H9 (cell line): ENCODE results near the gene OSBPL9. TPM values are rescaled to one million over a fixed set of nuclear protein-coding genes. Genes with fewer than 3 reads are reported as not detected.

Source experiments
- DNase-seq: peaks from one replicate; pipeline ENCODE4 v3.0.0-alpha.2; 2017
- H2AFZ ChIP-seq: one replicate; pipeline ENCODE4 v1.6.1; 2013; ENCODE audit warnings: mild to moderate bottlenecking, low read length, control low read depth, moderate library complexity
- H2AK5ac ChIP-seq: 2 replicates; pipeline ENCODE4 v1.6.1; 2013; ENCODE audit warnings: low read length, control low read depth, mixed read lengths; ENCODE audit not compliant: insufficient read length
- H2BK120ac ChIP-seq: one replicate; pipeline ENCODE4 v1.6.1; 2013; ENCODE audit warnings: low read depth, mild to moderate bottlenecking, low read length, control low read depth, inconsistent platforms; ENCODE audit not compliant: poor library complexity, severe bottlenecking
- H2BK12ac ChIP-seq: 2 replicates; pipeline ENCODE4 v1.6.1; 2013; ENCODE audit warnings: low read length, control low read depth, mixed read lengths, low read depth; ENCODE audit not compliant: insufficient read length
- H2BK15ac ChIP-seq: 2 replicates; pipeline ENCODE4 v1.6.1; 2013; ENCODE audit warnings: low read depth, low read length, control low read depth
- H2BK20ac ChIP-seq: one replicate; pipeline ENCODE4 v1.6.1; 2013; ENCODE audit warnings: low read depth, mild to moderate bottlenecking, low read length, control low read depth, inconsistent platforms; ENCODE audit not compliant: poor library complexity, severe bottlenecking
- H2BK5ac ChIP-seq: 2 replicates; pipeline ENCODE4 v1.6.1; 2013; ENCODE audit warnings: low read length, control low read depth, mixed read lengths; ENCODE audit not compliant: insufficient read length
- H3K14ac ChIP-seq: 2 replicates; pipeline ENCODE4 v1.6.1; 2013; ENCODE audit warnings: low read length, control low read depth; ENCODE audit not compliant: insufficient read depth
- H3K18ac ChIP-seq: 2 replicates; pipeline ENCODE4 v1.6.1; 2013; ENCODE audit warnings: low read depth, mild to moderate bottlenecking, mixed read lengths, low read length, control low read depth; ENCODE audit not compliant: insufficient read length
- H3K23ac ChIP-seq: 2 replicates; pipeline ENCODE4 v1.6.1; 2013; ENCODE audit warnings: low read length, control low read depth, mixed read lengths, low read depth; ENCODE audit not compliant: insufficient read length
- H3K23me2 ChIP-seq: 2 replicates; pipeline ENCODE4 v1.6.1; 2013; ENCODE audit warnings: low read depth, mild to moderate bottlenecking, mixed read lengths, low read length, control low read depth; ENCODE audit not compliant: insufficient read length, poor library complexity, severe bottlenecking
- H3K27ac ChIP-seq: 2 replicates; pipeline ENCODE4 v1.5.1; 2013; ENCODE audit warnings: low read length, control low read depth, mixed read lengths, low read depth; ENCODE audit not compliant: insufficient read length
- H3K27me3 ChIP-seq: 2 replicates; pipeline ENCODE4 v1.6.1; 2013; ENCODE audit warnings: low read length, control low read depth, inconsistent platforms; ENCODE audit not compliant: insufficient read depth
- H3K4ac ChIP-seq: 2 replicates; pipeline ENCODE4 v1.6.1; 2013; ENCODE audit warnings: low read depth, mild to moderate bottlenecking, control low read depth, inconsistent platforms, low read length, moderate library complexity
- H3K4me1 ChIP-seq: 2 replicates; pipeline ENCODE4 v1.6.1; 2013; ENCODE audit warnings: low read length, control low read depth, inconsistent platforms; ENCODE audit not compliant: insufficient read depth
- H3K4me2 ChIP-seq: 2 replicates; pipeline ENCODE4 v1.6.1; 2013; ENCODE audit warnings: low read length, control low read depth, mixed read lengths; ENCODE audit not compliant: insufficient read length, insufficient read depth
- H3K56ac ChIP-seq: 2 replicates; pipeline ENCODE4 v1.6.1; 2013; ENCODE audit warnings: low read depth, mild to moderate bottlenecking, mixed read lengths, low read length, control low read depth; ENCODE audit not compliant: insufficient read length
- H3K79me1 ChIP-seq: 2 replicates; pipeline ENCODE4 v1.6.1; 2013; ENCODE audit warnings: low read depth, mild to moderate bottlenecking, moderate library complexity, low read length, control low read depth, inconsistent platforms; ENCODE audit not compliant: insufficient read depth, poor library complexity, severe bottlenecking
- H3K79me2 ChIP-seq: 2 replicates; pipeline ENCODE4 v1.6.1; 2013; ENCODE audit warnings: low read length, control low read depth, inconsistent platforms; ENCODE audit not compliant: insufficient read depth
- H3K9ac ChIP-seq: 2 replicates; pipeline ENCODE4 v1.6.1; 2013; ENCODE audit warnings: low read length, control low read depth, mixed read lengths; ENCODE audit not compliant: insufficient read length; ENCODE audit errors: extremely low read depth
- H3K9me3 ChIP-seq: one replicate; pipeline ENCODE4 v1.6.1; 2013; ENCODE audit warnings: low read depth, low read length, inconsistent platforms; ENCODE audit not compliant: control insufficient read depth
- H3T11ph ChIP-seq: one replicate; pipeline ENCODE4 v1.6.1; 2013; ENCODE audit warnings: mild to moderate bottlenecking, low read length, control low read depth, inconsistent platforms
- H4K20me1 ChIP-seq: one replicate; pipeline ENCODE4 v1.6.1; 2013; ENCODE audit not compliant: control insufficient read depth, insufficient read length, insufficient read depth
- H4K5ac ChIP-seq: 2 replicates; pipeline ENCODE4 v1.6.1; 2013; ENCODE audit warnings: low read depth, mild to moderate bottlenecking, mixed read lengths, low read length, control low read depth; ENCODE audit not compliant: insufficient read length
- H4K8ac ChIP-seq: replicated peaks from 2 replicates; pipeline ENCODE4 v1.6.1; 2013; ENCODE audit warnings: low read length, control low read depth, mixed read lengths, low read depth; ENCODE audit not compliant: insufficient read length
- H4K91ac ChIP-seq: 2 replicates; pipeline ENCODE4 v1.6.1; 2013; ENCODE audit warnings: low read depth, mild to moderate bottlenecking, moderate library complexity, mixed read lengths, low read length, control low read depth; ENCODE audit not compliant: insufficient read length
- H3K27ac Mint-ChIP-seq, 3 experiments: 2 replicates in 2 of 3; 3 replicates in 1 of 3; pipeline ENCODE4 v1.8.0; 2020 to 2021; ENCODE audit warnings: mixed read lengths in 3 of 3, mild to moderate bottlenecking in 1 of 3, moderate library complexity in 1 of 3
- H3K27me3 Mint-ChIP-seq: 2 replicates; pipeline ENCODE4 v1.8.0; 2021; ENCODE audit warnings: low read depth, mild to moderate bottlenecking, moderate library complexity, mixed read lengths
- H3K36me3 Mint-ChIP-seq, 3 experiments: 2 replicates in 2 of 3; 3 replicates in 1 of 3; pipeline ENCODE4 v1.8.0; 2020 to 2021; ENCODE audit warnings: low read depth in 3 of 3, mixed read lengths in 3 of 3; ENCODE audit not compliant: insufficient read depth in 1 of 3
- H3K4me1 Mint-ChIP-seq, 2 experiments: 2 replicates each; pipeline ENCODE4 v1.8.0; 2020; ENCODE audit warnings: mixed read lengths in 2 of 2
- H3K4me3 Mint-ChIP-seq, 2 experiments: 2 replicates in 1 of 2; 3 replicates in 1 of 2; pipeline ENCODE4 v1.8.0; 2020 to 2021; ENCODE audit warnings: mild to moderate bottlenecking in 2 of 2, mixed read lengths in 2 of 2, moderate library complexity in 1 of 2
- H3K9me3 Mint-ChIP-seq, 2 experiments: 2 replicates in 1 of 2; 3 replicates in 1 of 2; pipeline ENCODE4 v1.8.0; 2020; ENCODE audit warnings: mild to moderate bottlenecking in 2 of 2, mixed read lengths in 2 of 2, moderate library complexity in 1 of 2
- CTCF ChIP-seq: fragments of 200-600 bp; sonication (generic); conservative IDR thresholded peaks from 3 replicates; pipeline ENCODE4 v1.8.0; 2021; ENCODE audit warnings: antibody characterized with exemption, mild to moderate bottlenecking
- WGBS: extraction: QIAGEN DNeasy Blood & Tissue Kit; methylation state at CpG from one replicate; pipeline ENCODE4 v1.1.7; 2013; ENCODE audit warnings: missing lambda C conversion rate, low lambda C conversion rate, mixed read lengths; ENCODE audit not compliant: insufficient read length; ENCODE audit errors: extremely low coverage; 5-methylcytosine and 5-hydroxymethylcytosine counted together
- total RNA-seq: library from RNA; stranded (reverse); gene quantifications from 2 replicates; pipeline ENCODE4 v1.2.1, GENCODE V29; 2021

The OSBPL9 gene
- total RNA-seq, 1 experiment from 2014 or later: 76.7 TPM

GRCh38 chr1:51594716-51595115 is 22.2 kb upstream of the OSBPL9 start:
- no peaks in the 10 kb centered on the region for H3K79me2 ChIP-seq
- no peak overlapping the region for H3K4me2 ChIP-seq
- H2BK15ac ChIP-seq: no peak overlapping the region
- H3K27ac ChIP-seq: no peak overlapping the region
- DNase-seq: no peak
- no peak overlapping the region for H4K5ac ChIP-seq
- no peak overlapping the region for H2AFZ ChIP-seq
- H2BK5ac ChIP-seq: no peak overlapping the region
- H3K14ac ChIP-seq: no peak overlapping the region; the same call in 1 of the 2 replicates
- H2BK12ac ChIP-seq: no peak overlapping the region
- Mint-ChIP-seq H3K9me3 (no peaks in the 10 kb centered on the region), H3K4me1 (peaks cover 0 to 5% of the 10 kb centered on the region in 2 experiments; a peak in 1 of 4 replicates), H3K27ac (no peak overlapping the region), H3K4me3 (no peak overlapping the region), H3K36me3 (no peaks in the 10 kb centered on the region), H3K27me3 (peaks cover 3% of the 10 kb centered on the region; the same call in 1 of the 2 replicates)
- no peak overlapping the region for H4K8ac ChIP-seq
- H3K27me3 ChIP-seq: no peaks in the 10 kb centered on the region
- H3K4ac ChIP-seq: no peak overlapping the region
- no peak overlapping the region for H3K56ac ChIP-seq
- H3T11ph ChIP-seq: no peak overlapping the region
- H3K23me2 ChIP-seq: no peaks in the 10 kb centered on the region
- no peaks in the 10 kb centered on the region for H3K79me1 ChIP-seq
- H2AK5ac ChIP-seq: no peak overlapping the region
- H3K4me1 ChIP-seq: no peaks in the 10 kb centered on the region
- no peaks in the 10 kb centered on the region for H4K20me1 ChIP-seq
- H3K23ac ChIP-seq: no peak overlapping the region
- no peak overlapping the region for H2BK120ac ChIP-seq
- H4K91ac ChIP-seq: no peak overlapping the region
- no peak overlapping the region for H3K18ac ChIP-seq
- H3K9me3 ChIP-seq: no peaks in the 10 kb centered on the region
- H3K9ac ChIP-seq: no peak overlapping the region
- no peak for TF ChIP-seq CTCF
- no peak overlapping the region for H2BK20ac ChIP-seq
- no CpG with 5 or more reads among the region's 20 CpGs for WGBS
